Astrocyte (in vitro differentiated cells and primary cell): Measurements from ENCODE around the gene NDST4. TPM values are rescaled to one million over a fixed set of nuclear protein-coding genes. Genes with fewer than 3 reads are reported as not detected.
A peak's percentile ranks its signal among the peaks of the same experiment; 100 is the strongest.

Source experiments
- DNase-seq: peaks from one replicate; pipeline ENCODE4 v3.0.0-alpha.2; 2010; ENCODE audit warnings: low read depth
- FAIRE-seq: peaks from 2 replicates; lab custom pipeline; 2011; peaks lifted over from hg19 to GRCh38; lab: Jason Lieb, UNC
- H2AFZ ChIP-seq: 2 replicates; pipeline ENCODE4 v1.6.0; 2012; ENCODE audit warnings: low read depth, low read length, inconsistent platforms
- H3K27ac ChIP-seq: 2 replicates; pipeline ENCODE4 v1.5.1; 2011; ENCODE audit warnings: low read depth, low read length, inconsistent platforms
- H3K27me3 ChIP-seq: 2 replicates; pipeline ENCODE4 v1.6.0; 2011; ENCODE audit warnings: low read length, inconsistent platforms; ENCODE audit not compliant: insufficient read depth
- H3K36me3 ChIP-seq: 2 replicates; pipeline ENCODE4 v1.5.1; 2011; ENCODE audit warnings: low read length, inconsistent platforms; ENCODE audit not compliant: insufficient read depth
- H3K4me1 ChIP-seq: 2 replicates; pipeline ENCODE4 v1.5.1; 2011; ENCODE audit warnings: low read length, inconsistent platforms; ENCODE audit not compliant: insufficient read depth
- H3K4me2 ChIP-seq: 2 replicates; pipeline ENCODE4 v1.6.0; 2012; ENCODE audit warnings: low read length, inconsistent platforms
- H3K4me3 ChIP-seq: 2 replicates; pipeline ENCODE4 v1.5.1; 2011; ENCODE audit warnings: low read depth, mild to moderate bottlenecking, low read length, inconsistent platforms; ENCODE audit not compliant: insufficient read depth
- H3K79me2 ChIP-seq: 2 replicates; pipeline ENCODE4 v1.6.0; 2012; ENCODE audit warnings: mild to moderate bottlenecking, low read length, inconsistent platforms; ENCODE audit not compliant: insufficient read depth
- H3K9ac ChIP-seq: 2 replicates; pipeline ENCODE4 v1.6.0; 2012; ENCODE audit warnings: mild to moderate bottlenecking, low read length, inconsistent platforms
- H3K9me3 ChIP-seq: 2 replicates; pipeline ENCODE4 v1.5.1; 2012; ENCODE audit warnings: low read depth, mild to moderate bottlenecking, low read length, inconsistent platforms; ENCODE audit not compliant: insufficient read depth
- H4K20me1 ChIP-seq: 2 replicates; pipeline ENCODE4 v1.6.0; 2012; ENCODE audit warnings: low read length, inconsistent platforms; ENCODE audit not compliant: insufficient read depth
- H3K27ac Mint-ChIP-seq: one replicate; pipeline ENCODE4 v1.8.0; 2021; ENCODE audit warnings: mild to moderate bottlenecking, mixed read lengths; ENCODE audit not compliant: unreplicated experiment
- H3K27me3 Mint-ChIP-seq: one replicate; pipeline ENCODE4 v1.8.0; 2021; ENCODE audit warnings: low read depth, mixed read lengths; ENCODE audit not compliant: unreplicated experiment
- H3K36me3 Mint-ChIP-seq: one replicate; pipeline ENCODE4 v1.8.0; 2021; ENCODE audit warnings: low read depth, mixed read lengths; ENCODE audit not compliant: unreplicated experiment
- H3K4me1 Mint-ChIP-seq: one replicate; pipeline ENCODE4 v1.8.0; 2021; ENCODE audit warnings: low read depth, mixed read lengths; ENCODE audit not compliant: unreplicated experiment
- H3K4me3 Mint-ChIP-seq: one replicate; pipeline ENCODE4 v1.8.0; 2021; ENCODE audit warnings: mild to moderate bottlenecking, moderate library complexity, mixed read lengths; ENCODE audit not compliant: unreplicated experiment
- H3K9me3 Mint-ChIP-seq: one replicate; pipeline ENCODE4 v1.8.0; 2021; ENCODE audit warnings: mild to moderate bottlenecking, mixed read lengths; ENCODE audit not compliant: unreplicated experiment
- EZH2 ChIP-seq: IDR thresholded peaks from 2 replicates; pipeline ENCODE4 v1.6.1; 2012; ENCODE audit warnings: mild to moderate bottlenecking, low read length, inconsistent platforms; ENCODE audit not compliant: insufficient read depth
- total RNA-seq: library from RNA; stranded (reverse); gene quantifications from 2 replicates; pipeline ENCODE4 v1.2.1, GENCODE V29; 2021
- TF ChIP-seq, protein P1 (sequence below): IDR thresholded peaks from 2 replicates; pipeline ENCODE4 v1.5.1; 2011; ENCODE audit warnings: low read depth, mild to moderate bottlenecking, inconsistent platforms, low read length, moderate library complexity; ENCODE audit not compliant: insufficient read depth

The NDST4 gene
- total RNA-seq, 1 donor from 2014 or later, result not detected

DNA sequence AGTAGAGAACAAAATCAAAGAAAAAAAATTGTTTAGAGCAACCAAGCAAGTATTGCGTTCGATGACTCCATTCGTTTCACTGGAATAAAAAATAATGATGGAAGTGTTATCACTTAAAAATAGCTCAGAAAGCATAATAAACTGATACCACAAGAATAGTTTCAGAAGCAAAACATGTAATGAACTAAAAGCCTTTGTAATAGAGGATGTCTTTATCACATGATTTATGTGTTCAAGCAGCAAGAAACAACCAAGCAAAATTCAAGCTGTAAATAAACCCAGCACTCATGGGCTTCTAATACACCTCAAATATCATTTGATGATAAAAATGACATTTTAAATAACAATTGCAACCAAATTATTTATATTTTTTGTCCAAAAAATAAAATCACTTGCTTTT is 192.2 kb downstream of the NDST4 start:
- Histone ChIP-seq H2AFZ (no peak overlapping the region), H3K4me1 (peaks cover 5% of the 10 kb centered on the region), H3K4me3 (no peak overlapping the region), H3K79me2 (no peaks in the 10 kb centered on the region), H3K27me3 (no peaks in the 10 kb centered on the region), H3K9ac (no peak overlapping the region), H3K4me2 (no peak overlapping the region), H3K27ac (no peak overlapping the region), H3K9me3 (no peaks in the 10 kb centered on the region), H4K20me1 (no peaks in the 10 kb centered on the region), H3K36me3 (no peaks in the 10 kb centered on the region)
- no peaks in the 10 kb centered on the region for H3K9me3 Mint-ChIP-seq
- TF ChIP-seq EZH2, result no peak
- TF ChIP-seq, protein P1, sequence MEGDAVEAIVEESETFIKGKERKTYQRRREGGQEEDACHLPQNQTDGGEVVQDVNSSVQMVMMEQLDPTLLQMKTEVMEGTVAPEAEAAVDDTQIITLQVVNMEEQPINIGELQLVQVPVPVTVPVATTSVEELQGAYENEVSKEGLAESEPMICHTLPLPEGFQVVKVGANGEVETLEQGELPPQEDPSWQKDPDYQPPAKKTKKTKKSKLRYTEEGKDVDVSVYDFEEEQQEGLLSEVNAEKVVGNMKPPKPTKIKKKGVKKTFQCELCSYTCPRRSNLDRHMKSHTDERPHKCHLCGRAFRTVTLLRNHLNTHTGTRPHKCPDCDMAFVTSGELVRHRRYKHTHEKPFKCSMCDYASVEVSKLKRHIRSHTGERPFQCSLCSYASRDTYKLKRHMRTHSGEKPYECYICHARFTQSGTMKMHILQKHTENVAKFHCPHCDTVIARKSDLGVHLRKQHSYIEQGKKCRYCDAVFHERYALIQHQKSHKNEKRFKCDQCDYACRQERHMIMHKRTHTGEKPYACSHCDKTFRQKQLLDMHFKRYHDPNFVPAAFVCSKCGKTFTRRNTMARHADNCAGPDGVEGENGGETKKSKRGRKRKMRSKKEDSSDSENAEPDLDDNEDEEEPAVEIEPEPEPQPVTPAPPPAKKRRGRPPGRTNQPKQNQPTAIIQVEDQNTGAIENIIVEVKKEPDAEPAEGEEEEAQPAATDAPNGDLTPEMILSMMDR, result no peak
- no peak for DNase-seq
- no peaks in the 10 kb centered on the region for H3K27me3 Mint-ChIP-seq
- FAIRE-seq, result peak; percentile 23
- H3K4me1 Mint-ChIP-seq, result no peaks in the 10 kb centered on the region
- H3K36me3 Mint-ChIP-seq, result no peaks in the 10 kb centered on the region
- no peak overlapping the region for H3K4me3 Mint-ChIP-seq
- no peak overlapping the region for H3K27ac Mint-ChIP-seq

DNA sequence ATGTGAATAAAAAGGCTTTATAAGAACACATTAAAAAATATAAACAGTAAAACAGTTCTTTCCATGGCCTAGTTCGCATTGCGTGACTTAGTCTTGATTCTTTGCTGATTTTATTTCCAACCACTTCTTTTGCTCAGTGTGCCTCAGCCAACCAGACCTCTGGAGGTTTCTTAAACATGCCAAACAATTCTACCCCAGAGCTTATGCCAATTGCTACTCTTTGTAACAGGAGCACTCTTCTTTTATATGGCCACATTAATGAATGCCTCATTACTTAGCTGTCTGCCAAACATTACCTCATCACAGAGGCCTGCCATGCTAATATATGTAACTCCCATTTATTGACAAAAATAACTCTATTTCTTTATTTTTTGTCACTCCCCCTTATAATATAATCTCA is 202.3 kb downstream of the NDST4 start:
- no peaks in the 10 kb centered on the region for H3K27me3 Mint-ChIP-seq
- Histone ChIP-seq H3K27me3 (no peaks in the 10 kb centered on the region), H3K27ac (no peak overlapping the region), H3K79me2 (no peaks in the 10 kb centered on the region), H3K4me2 (no peak overlapping the region), H2AFZ (peak overlapping the region; percentile 31), H3K36me3 (no peaks in the 10 kb centered on the region), H3K4me1 (no peaks in the 10 kb centered on the region), H4K20me1 (no peaks in the 10 kb centered on the region), H3K4me3 (no peak overlapping the region), H3K9me3 (no peaks in the 10 kb centered on the region), H3K9ac (no peak overlapping the region)
- H3K36me3 Mint-ChIP-seq, result no peaks in the 10 kb centered on the region
- H3K27ac Mint-ChIP-seq, result no peak overlapping the region
- TF ChIP-seq EZH2, result no peak
- TF ChIP-seq, protein P1, result no peak
- H3K4me1 Mint-ChIP-seq, result no peaks in the 10 kb centered on the region
- no peak for FAIRE-seq
- peak; percentile 18 for DNase-seq
- H3K9me3 Mint-ChIP-seq, result no peaks in the 10 kb centered on the region
- no peak overlapping the region for H3K4me3 Mint-ChIP-seq

DNA sequence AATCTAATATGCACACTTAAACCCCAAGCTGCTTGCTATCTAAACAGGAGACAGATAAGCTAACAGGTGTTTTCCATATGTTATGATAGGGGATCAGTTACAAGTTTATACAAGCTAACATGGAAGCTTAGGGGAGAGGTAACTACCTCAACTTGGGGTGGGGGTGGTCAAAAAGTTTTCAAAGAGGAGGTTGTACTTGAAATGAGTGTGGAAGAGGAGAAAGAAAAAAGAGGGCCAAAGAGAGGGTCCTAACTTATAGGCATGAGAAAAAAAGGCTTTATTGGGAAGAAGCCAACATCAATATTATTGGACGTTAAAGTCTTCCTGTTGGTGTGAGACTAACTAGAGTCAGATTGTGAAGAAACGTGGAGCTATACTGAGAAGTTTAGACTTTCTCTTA is 205.9 kb downstream of the NDST4 start:
- no peaks in the 10 kb centered on the region for H3K4me1 Mint-ChIP-seq
- Histone ChIP-seq H3K4me2 (no peak overlapping the region), H4K20me1 (no peaks in the 10 kb centered on the region), H3K79me2 (no peaks in the 10 kb centered on the region), H3K9ac (no peak overlapping the region), H3K4me3 (no peak overlapping the region), H3K4me1 (no peaks in the 10 kb centered on the region), H3K27ac (no peak overlapping the region), H2AFZ (no peak overlapping the region), H3K9me3 (no peaks in the 10 kb centered on the region), H3K27me3 (no peaks in the 10 kb centered on the region), H3K36me3 (no peaks in the 10 kb centered on the region)
- no peaks in the 10 kb centered on the region for H3K36me3 Mint-ChIP-seq
- H3K4me3 Mint-ChIP-seq, result no peak overlapping the region
- no peaks in the 10 kb centered on the region for H3K9me3 Mint-ChIP-seq
- H3K27me3 Mint-ChIP-seq, result no peaks in the 10 kb centered on the region
- TF ChIP-seq, protein P1, result no peak
- no peak for DNase-seq
- H3K27ac Mint-ChIP-seq, result no peak overlapping the region
- FAIRE-seq, result no peak
